T-helper 1 cell treated with Interleukin-12 subunit alpha and Interleukin-12 subunit beta and Interleukin-4 antibody, amounts not matched to agents 30 ng/mL and 1 ng/mL, for 36 hours (primary cell): ENCODE results near the gene KIF13A. TPM values are rescaled to one million over a fixed set of nuclear protein-coding genes. Genes with fewer than 3 reads are reported as not detected.
"Not testable (repeated sequence)": the region's sequence is repeated elsewhere in the genome, so short reads cannot be mapped to it uniquely, and the experiment has no call there.

Experiments
- intact Hi-C: fragments of 100-400 bp; cut with micrococcal nuclease; formaldehyde crosslinking; loops from one replicate; pipeline ENCODE4 v1.15.1; 2024
- total RNA-seq: library from RNA; stranded (reverse); gene quantifications from 2 replicates; pipeline ENCODE4 v1.2.3, GENCODE V29; 2022

Gene KIF13A
- total RNA-seq, 1 donor from 2014 or later: 0.27 TPM

GRCh38 chr6:17851720-17852161 lies 135.7 kb downstream of the KIF13A start:
- intact Hi-C loops: no loop called here

- intact Hi-C loops: no loop called here
These were observed 136.3 kb downstream of the KIF13A start for GRCh38 chr6:17851001-17851719.

GRCh38 chr6:17850281-17850680 lies 137.2 kb downstream of the KIF13A start:
- intact Hi-C loops: no loop called here

- intact Hi-C loops: no loop called here
These were observed 140.2 kb downstream of the KIF13A start for GRCh38 chr6:17847203-17847760.

GRCh38 chr6:17846762-17847161 lies 140.7 kb downstream of the KIF13A start:
- intact Hi-C loops: no loop called here

GRCh38 chr6:17845598-17845997 lies 141.8 kb downstream of the KIF13A start:
- intact Hi-C loops: no loop called here

- intact Hi-C loops: not testable (repeated sequence)
These were observed 142.5 kb downstream of the KIF13A start for GRCh38 chr6:17844967-17845366.

GRCh38 chr6:17842934-17843821 lies 144.3 kb downstream of the KIF13A start:
- intact Hi-C loops: no loop called here

- intact Hi-C loops: no loop called here
These were observed 145.2 kb downstream of the KIF13A start for GRCh38 chr6:17842014-17842776.

- intact Hi-C loops: no loop called here
These were observed 147.8 kb downstream of the KIF13A start for GRCh38 chr6:17839513-17840223.

GRCh38 chr6:17836293-17836692 lies 151.1 kb downstream of the KIF13A start:
- intact Hi-C loops: no loop called here

GRCh38 chr6:17835784-17836183 lies 151.7 kb downstream of the KIF13A start:
- intact Hi-C loops: no loop called here

- intact Hi-C loops: no loop called here
These were observed 156.3 kb downstream of the KIF13A start for GRCh38 chr6:17831135-17831534.

GRCh38 chr6:17829905-17830304 lies 157.5 kb downstream of the KIF13A start:
- intact Hi-C loops: no loop called here

- intact Hi-C loops: no loop called here
These were observed 159.3 kb downstream of the KIF13A start for GRCh38 chr6:17828149-17828548.

- intact Hi-C loops: no loop called here
These were observed 161.1 kb downstream of the KIF13A start for GRCh38 chr6:17826301-17826700.

- intact Hi-C loops: no loop called here
These were observed 167.4 kb downstream of the KIF13A start for GRCh38 chr6:17820055-17820454.

GRCh38 chr6:17817763-17818162 lies 169.7 kb downstream of the KIF13A start:
- intact Hi-C loops: no loop called here

GRCh38 chr6:17816921-17817611 lies 170.4 kb downstream of the KIF13A start:
- intact Hi-C loops: no loop called here

- intact Hi-C loops: no loop called here
These were observed 173.9 kb downstream of the KIF13A start for GRCh38 chr6:17813542-17813941.
